Caco-2 (cell line): ENCODE measurements around the gene GRIA4. TPM values are rescaled to one million over a fixed set of nuclear protein-coding genes. Genes with fewer than 3 reads are reported as not detected.

Source experiments
- BruUV-seq: library from RNA; stranded (reverse); fragments of 400-500 nt; replicated peaks from 2 replicates; lab custom pipeline; 2021; lab: Mats Ljungman, UMichigan
- CTCF ChIA-PET: fragments of 300-600 bp; sonication (Branson Sonifier 250); formaldehyde crosslinking; loops from one replicate; lab custom pipeline; 2022; ENCODE audit warnings: antibody characterized with exemption; lab: Charles Lee
- POLR2A ChIA-PET: fragments of 300-600 bp; sonication (Branson Sonifier 250); formaldehyde crosslinking; loops from one replicate; lab custom pipeline; 2022; ENCODE audit warnings: antibody characterized with exemption; lab: Charles Lee
- DNase-seq, 2 experiments: peaks; one replicate each; pipeline versions ENCODE4 v3.0.0 to v3.0.0-alpha.2; 2020 to 2022
- H3K27me3 ChIP-seq: replicated peaks from 2 replicates; pipeline ENCODE4 v1.6.0; 2011; ENCODE audit warnings: low read length; ENCODE audit not compliant: control insufficient read depth, insufficient read depth
- H3K36me3 ChIP-seq: 2 replicates; pipeline ENCODE4 v1.5.1; 2011; ENCODE audit warnings: low read length; ENCODE audit not compliant: control insufficient read depth, insufficient read depth
- H3K4me1 ChIP-seq: fragments of 250-450 bp; sonication (Bioruptor Pico); 2 replicates; pipeline ENCODE4 v1.5.1; 2020; ENCODE audit warnings: mild to moderate bottlenecking
- H3K4me3 ChIP-seq: 2 replicates; pipeline ENCODE4 v1.5.1; 2011; ENCODE audit warnings: low read depth, mild to moderate bottlenecking, control low read depth, low read length
- H3K9me3 ChIP-seq: fragments of 250-450 bp; sonication (Bioruptor Pico); 2 replicates; pipeline ENCODE4 v1.5.1; 2020; ENCODE audit warnings: mild to moderate bottlenecking, moderate library complexity
- H3K27ac Mint-ChIP-seq: one replicate; pipeline ENCODE4 v1.8.0; 2022; ENCODE audit warnings: mixed read lengths; ENCODE audit not compliant: unreplicated experiment
- H3K27me3 Mint-ChIP-seq: one replicate; pipeline ENCODE4 v1.8.0; 2022; ENCODE audit warnings: mixed read lengths; ENCODE audit not compliant: insufficient read depth, unreplicated experiment
- H3K36me3 Mint-ChIP-seq: one replicate; pipeline ENCODE4 v1.8.0; 2022; ENCODE audit warnings: mild to moderate bottlenecking, mixed read lengths; ENCODE audit not compliant: insufficient read depth, unreplicated experiment
- H3K4me1 Mint-ChIP-seq: one replicate; pipeline ENCODE4 v1.8.0; 2022; ENCODE audit warnings: low read depth, mixed read lengths; ENCODE audit not compliant: unreplicated experiment
- H3K4me3 Mint-ChIP-seq: one replicate; pipeline ENCODE4 v1.8.0; 2022; ENCODE audit warnings: mild to moderate bottlenecking, moderate library complexity, mixed read lengths; ENCODE audit not compliant: unreplicated experiment
- H3K9me3 Mint-ChIP-seq: one replicate; pipeline ENCODE4 v1.8.0; 2022; ENCODE audit warnings: mixed read lengths; ENCODE audit not compliant: unreplicated experiment
- CTCF ChIP-seq, 2 experiments: fragments of 200-600 bp in 1 of 2; IDR thresholded peaks; 1 replicate in 1 of 2; 2 replicates in 1 of 2; pipeline versions ENCODE4 v1.5.1 to v1.8.0; 2011 to 2022; ENCODE audit warnings: antibody characterized with exemption in 1 of 2, control low read depth in 1 of 2, inconsistent platforms in 1 of 2, low read depth in 1 of 2, low read length in 1 of 2, mild to moderate bottlenecking in 1 of 2, moderate library complexity in 1 of 2; ENCODE audit not compliant: insufficient read depth in 1 of 2, severe bottlenecking in 1 of 2, unreplicated experiment in 1 of 2
- intact Hi-C: fragments of 100-400 bp; cut with micrococcal nuclease; formaldehyde crosslinking; loops from one replicate; pipeline ENCODE4 v1.10.0; 2022; ENCODE audit not compliant: unreplicated experiment
- total RNA-seq: library from RNA; stranded (reverse); gene quantifications from 2 replicates; pipeline ENCODE4 v1.2.3, GENCODE V29; 2022

GRIA4 gene
- total RNA-seq, 1 experiment from 2014 or later, result not detected

GRCh38 chr11:105754716-105755115, 144.8 kb downstream of the GRIA4 start:
- Mint-ChIP-seq H3K27me3 (no peaks in the 10 kb centered on the region), H3K4me3 (no peak overlapping the region), H3K4me1 (no peaks in the 10 kb centered on the region), H3K27ac (no peak overlapping the region), H3K9me3 (no peaks in the 10 kb centered on the region), H3K36me3 (no peaks in the 10 kb centered on the region)
- ChIA-PET POLR2A (no interaction called here), CTCF (no interaction called here)
- H3K9me3 ChIP-seq, result no peaks in the 10 kb centered on the region
- H3K36me3 ChIP-seq, result no peaks in the 10 kb centered on the region
- TF ChIP-seq CTCF (IDR thresholded peaks at IDR 0.05; ENCODE audit: insufficient read depth in 1 of 2, low read depth in 1 of 2, low read length in 1 of 2, severe bottlenecking in 1 of 2, unreplicated experiment in 1 of 2), result no peak
- no peak for DNase-seq
- H3K4me1 ChIP-seq, result no peaks in the 10 kb centered on the region
- H3K4me3 ChIP-seq, result no peak overlapping the region
- intact Hi-C loops, result no loop called here
- BruUV-seq, result no TSS peak
- H3K27me3 ChIP-seq, result no peaks in the 10 kb centered on the region

DNA sequence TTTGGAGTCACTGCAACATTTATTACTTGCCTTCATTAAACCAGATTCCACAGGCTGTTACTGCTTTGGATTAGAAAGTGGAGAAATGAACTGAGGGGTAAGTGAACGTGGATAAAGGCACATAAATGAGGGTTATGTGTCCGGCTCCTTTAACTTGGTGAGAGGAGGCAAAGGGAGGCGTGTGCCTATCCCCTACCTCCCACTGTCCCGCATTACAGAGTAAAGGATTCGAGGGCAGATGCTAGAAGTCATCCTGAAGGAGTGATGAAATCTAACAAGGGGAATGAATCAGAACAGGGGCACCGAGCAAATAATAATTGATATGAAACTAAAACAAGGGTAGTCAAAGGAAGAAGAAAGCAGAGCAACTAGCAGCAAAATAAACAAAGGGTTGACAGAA, 147.2 kb downstream of the GRIA4 start:
- no peaks in the 10 kb centered on the region for H3K27me3 ChIP-seq
- no peaks in the 10 kb centered on the region for H3K9me3 ChIP-seq
- no peaks in the 10 kb centered on the region for H3K4me1 Mint-ChIP-seq
- TF ChIP-seq CTCF (IDR thresholded peaks at IDR 0.05; ENCODE audit: insufficient read depth in 1 of 2, low read depth in 1 of 2, low read length in 1 of 2, severe bottlenecking in 1 of 2, unreplicated experiment in 1 of 2), result no peak
- DNase-seq, result no peak
- BruUV-seq, result no TSS peak
- intact Hi-C loops, result no loop called here
- H3K36me3 ChIP-seq, result no peaks in the 10 kb centered on the region
- POLR2A ChIA-PET, result no interaction called here
- H3K4me1 ChIP-seq, result no peaks in the 10 kb centered on the region
- H3K9me3 Mint-ChIP-seq, result no peaks in the 10 kb centered on the region
- CTCF ChIA-PET, result no interaction called here
- no peak overlapping the region for H3K4me3 Mint-ChIP-seq
- H3K27me3 Mint-ChIP-seq, result no peaks in the 10 kb centered on the region
- no peak overlapping the region for H3K4me3 ChIP-seq
- H3K36me3 Mint-ChIP-seq, result no peaks in the 10 kb centered on the region
- no peak overlapping the region for H3K27ac Mint-ChIP-seq

GRCh38 chr11:105763594-105763993, 153.7 kb downstream of the GRIA4 start:
- no TSS peak for BruUV-seq
- intact Hi-C loops, result no loop called here
- Mint-ChIP-seq H3K9me3 (no peaks in the 10 kb centered on the region), H3K27me3 (peaks cover 4% of the 10 kb centered on the region), H3K4me3 (no peak overlapping the region), H3K36me3 (no peaks in the 10 kb centered on the region), H3K27ac (no peak overlapping the region), H3K4me1 (no peaks in the 10 kb centered on the region)
- Histone ChIP-seq H3K4me1 (no peaks in the 10 kb centered on the region), H3K4me3 (no peak overlapping the region), H3K9me3 (no peaks in the 10 kb centered on the region), H3K36me3 (no peaks in the 10 kb centered on the region), H3K27me3 (no peaks in the 10 kb centered on the region)
- DNase-seq, result no peak
- TF ChIP-seq CTCF (IDR thresholded peaks at IDR 0.05; ENCODE audit: insufficient read depth in 1 of 2, low read depth in 1 of 2, low read length in 1 of 2, severe bottlenecking in 1 of 2, unreplicated experiment in 1 of 2), result no peak
- POLR2A ChIA-PET, result no interaction called here
- CTCF ChIA-PET, result no interaction called here
